ENCODE measurements around the gene SRXN1. TPM values are rescaled to one million over a fixed set of nuclear protein-coding genes. Genes with fewer than 3 reads are reported as not detected.

The SRXN1 gene
- polyA plus RNA-seq, 1 donor from 2014 or later: 6.9 TPM

DNA sequence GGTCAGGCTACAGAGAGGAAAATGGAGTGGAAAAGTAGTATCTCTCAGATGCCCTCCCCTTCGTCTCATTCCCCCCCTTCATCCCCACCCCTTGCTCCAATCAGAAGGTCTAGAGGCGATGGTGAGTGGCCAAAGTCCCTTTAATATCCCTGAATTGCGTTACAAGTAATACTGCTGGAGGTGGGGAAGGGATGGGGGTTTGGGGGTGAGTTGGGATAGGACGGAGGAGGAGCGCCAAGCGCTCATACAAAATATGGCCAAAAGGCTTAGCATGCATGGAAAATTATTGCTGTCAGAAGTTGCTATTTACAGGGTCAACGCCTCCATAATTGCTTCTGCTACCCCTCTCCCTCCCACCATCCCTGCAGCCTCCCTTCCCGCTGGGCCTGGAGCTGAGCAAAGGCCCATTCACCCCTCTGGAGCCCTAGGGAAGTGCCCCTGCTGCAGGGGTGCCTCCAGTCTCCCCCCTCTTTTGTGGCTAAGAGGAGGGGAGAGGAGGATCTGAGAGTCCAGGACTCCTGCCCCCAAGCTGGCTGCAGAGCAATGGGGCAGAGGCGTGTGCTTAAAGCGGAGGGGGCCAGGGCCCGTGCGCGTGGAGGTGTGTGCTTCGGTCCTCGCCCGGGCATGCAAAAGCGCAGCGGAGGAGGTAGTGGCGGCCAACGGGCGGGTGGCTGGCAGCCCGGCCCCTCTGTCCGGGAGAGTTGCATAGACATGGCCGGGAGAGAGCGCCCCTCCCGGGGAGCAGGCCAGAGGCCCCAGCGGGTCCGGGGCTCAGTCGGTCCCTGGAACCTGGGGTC is 8.7 kb upstream of the SRXN1 start:
- no peaks in the 10 kb centered on the region for H3K9me3 ChIP-seq (ENCODE audit: low read length)
- H3K79me2 ChIP-seq (replicated peaks; ENCODE audit: insufficient read depth, low read length): no peaks in the 10 kb centered on the region
- H3F3A ChIP-seq (ENCODE audit: insufficient read depth, low read length, poor library complexity, severe bottlenecking): no peaks in the 10 kb centered on the region
- no peak overlapping the region for H3K4me2 ChIP-seq (ENCODE audit: low read length)
- H3K27me3 ChIP-seq (ENCODE audit: insufficient read depth, low read depth, low read length): peaks cover 12% of the 10 kb centered on the region
- H3K36me3 ChIP-seq (ENCODE audit: insufficient read depth, low read length): no peaks in the 10 kb centered on the region
- H4K20me1 ChIP-seq (ENCODE audit: insufficient read depth): peaks cover 10% of the 10 kb centered on the region
- no peak for TF ChIP-seq TAF1 (IDR thresholded peaks at IDR 0.05; ENCODE audit: low read depth)
- no peak for TF ChIP-seq POLR2AphosphoS5 (IDR thresholded peaks at IDR 0.05)
- TF ChIP-seq EZH2 (IDR thresholded peaks at IDR 0.05; ENCODE audit: borderline replicate concordance, insufficient read depth, low read length, poor library complexity, severe bottlenecking): no peak
- TF ChIP-seq, protein P1, sequence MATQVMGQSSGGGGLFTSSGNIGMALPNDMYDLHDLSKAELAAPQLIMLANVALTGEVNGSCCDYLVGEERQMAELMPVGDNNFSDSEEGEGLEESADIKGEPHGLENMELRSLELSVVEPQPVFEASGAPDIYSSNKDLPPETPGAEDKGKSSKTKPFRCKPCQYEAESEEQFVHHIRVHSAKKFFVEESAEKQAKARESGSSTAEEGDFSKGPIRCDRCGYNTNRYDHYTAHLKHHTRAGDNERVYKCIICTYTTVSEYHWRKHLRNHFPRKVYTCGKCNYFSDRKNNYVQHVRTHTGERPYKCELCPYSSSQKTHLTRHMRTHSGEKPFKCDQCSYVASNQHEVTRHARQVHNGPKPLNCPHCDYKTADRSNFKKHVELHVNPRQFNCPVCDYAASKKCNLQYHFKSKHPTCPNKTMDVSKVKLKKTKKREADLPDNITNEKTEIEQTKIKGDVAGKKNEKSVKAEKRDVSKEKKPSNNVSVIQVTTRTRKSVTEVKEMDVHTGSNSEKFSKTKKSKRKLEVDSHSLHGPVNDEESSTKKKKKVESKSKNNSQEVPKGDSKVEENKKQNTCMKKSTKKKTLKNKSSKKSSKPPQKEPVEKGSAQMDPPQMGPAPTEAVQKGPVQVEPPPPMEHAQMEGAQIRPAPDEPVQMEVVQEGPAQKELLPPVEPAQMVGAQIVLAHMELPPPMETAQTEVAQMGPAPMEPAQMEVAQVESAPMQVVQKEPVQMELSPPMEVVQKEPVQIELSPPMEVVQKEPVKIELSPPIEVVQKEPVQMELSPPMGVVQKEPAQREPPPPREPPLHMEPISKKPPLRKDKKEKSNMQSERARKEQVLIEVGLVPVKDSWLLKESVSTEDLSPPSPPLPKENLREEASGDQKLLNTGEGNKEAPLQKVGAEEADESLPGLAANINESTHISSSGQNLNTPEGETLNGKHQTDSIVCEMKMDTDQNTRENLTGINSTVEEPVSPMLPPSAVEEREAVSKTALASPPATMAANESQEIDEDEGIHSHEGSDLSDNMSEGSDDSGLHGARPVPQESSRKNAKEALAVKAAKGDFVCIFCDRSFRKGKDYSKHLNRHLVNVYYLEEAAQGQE (IDR thresholded peaks at IDR 0.05; ENCODE audit: borderline replicate concordance): no peak
- no peak for TF ChIP-seq SMC3 (conservative IDR thresholded peaks at IDR 0.05; ENCODE audit: poor library complexity)
- TF ChIP-seq, protein P2, sequence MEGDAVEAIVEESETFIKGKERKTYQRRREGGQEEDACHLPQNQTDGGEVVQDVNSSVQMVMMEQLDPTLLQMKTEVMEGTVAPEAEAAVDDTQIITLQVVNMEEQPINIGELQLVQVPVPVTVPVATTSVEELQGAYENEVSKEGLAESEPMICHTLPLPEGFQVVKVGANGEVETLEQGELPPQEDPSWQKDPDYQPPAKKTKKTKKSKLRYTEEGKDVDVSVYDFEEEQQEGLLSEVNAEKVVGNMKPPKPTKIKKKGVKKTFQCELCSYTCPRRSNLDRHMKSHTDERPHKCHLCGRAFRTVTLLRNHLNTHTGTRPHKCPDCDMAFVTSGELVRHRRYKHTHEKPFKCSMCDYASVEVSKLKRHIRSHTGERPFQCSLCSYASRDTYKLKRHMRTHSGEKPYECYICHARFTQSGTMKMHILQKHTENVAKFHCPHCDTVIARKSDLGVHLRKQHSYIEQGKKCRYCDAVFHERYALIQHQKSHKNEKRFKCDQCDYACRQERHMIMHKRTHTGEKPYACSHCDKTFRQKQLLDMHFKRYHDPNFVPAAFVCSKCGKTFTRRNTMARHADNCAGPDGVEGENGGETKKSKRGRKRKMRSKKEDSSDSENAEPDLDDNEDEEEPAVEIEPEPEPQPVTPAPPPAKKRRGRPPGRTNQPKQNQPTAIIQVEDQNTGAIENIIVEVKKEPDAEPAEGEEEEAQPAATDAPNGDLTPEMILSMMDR (IDR thresholded peaks at IDR 0.05; ENCODE audit: poor library complexity, severe bottlenecking): no peak
- TF ChIP-seq MXI1 (conservative IDR thresholded peaks at IDR 0.05; ENCODE audit: poor library complexity, severe bottlenecking): no peak
- no peak for TF ChIP-seq EP300 (conservative IDR thresholded peaks at IDR 0.05; ENCODE audit: poor library complexity, severe bottlenecking)
- no peak for TF ChIP-seq RAD21 (conservative IDR thresholded peaks at IDR 0.05)
- H2AFZ ChIP-seq (ENCODE audit: low read depth, low read length): no peak overlapping the region
- no peak overlapping the region for H3K27ac ChIP-seq (ENCODE audit: low read length)
- peak overlapping the region; percentile 12 for H3K9ac ChIP-seq (ENCODE audit: low read length)
- H3K9me2 ChIP-seq (ENCODE audit: insufficient read depth, low read length): no peaks in the 10 kb centered on the region
- H3K4me3 ChIP-seq (ENCODE audit: low read length): no peak overlapping the region

DNA sequence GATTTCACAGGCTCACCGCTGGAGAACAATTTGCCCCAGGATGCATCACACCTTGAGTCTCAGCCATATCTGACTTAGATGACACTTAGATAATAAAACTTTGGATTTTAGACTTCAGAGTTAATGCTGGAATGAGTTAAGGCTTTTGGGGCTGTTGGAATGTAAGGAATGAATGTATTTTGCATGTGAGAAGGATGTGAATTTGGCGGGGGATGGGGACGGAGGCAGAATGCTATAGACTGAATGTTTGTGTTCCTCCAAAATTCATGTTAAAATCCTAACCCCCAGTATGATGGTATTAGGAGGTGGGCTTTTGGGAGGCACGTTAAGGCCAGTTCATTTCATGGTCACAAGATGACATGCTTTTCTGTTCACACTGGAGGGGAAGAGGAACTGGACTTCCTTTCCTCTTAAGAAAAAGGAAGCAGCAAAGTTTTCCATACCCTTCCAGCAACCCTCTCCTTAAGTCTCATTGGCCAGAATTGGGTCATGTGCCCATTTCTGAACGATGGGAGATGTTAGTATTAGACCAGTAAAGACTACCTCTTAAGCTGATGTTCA is 5.8 kb upstream of the SRXN1 start:
- Histone ChIP-seq H3K4me3 (ENCODE audit: low read length) (no peak overlapping the region), H3K27me3 (ENCODE audit: insufficient read depth, low read depth, low read length) (peaks cover 6% of the 10 kb centered on the region), H3K9me3 (ENCODE audit: low read length) (no peaks in the 10 kb centered on the region), H3K27ac (ENCODE audit: low read length) (no peak overlapping the region), H3K79me2 (replicated peaks; ENCODE audit: insufficient read depth, low read length) (no peaks in the 10 kb centered on the region), H3K4me2 (ENCODE audit: low read length) (no peak overlapping the region), H3F3A (ENCODE audit: insufficient read depth, low read length, poor library complexity, severe bottlenecking) (no peaks in the 10 kb centered on the region), H3K9me2 (ENCODE audit: insufficient read depth, low read length) (no peaks in the 10 kb centered on the region), H4K20me1 (ENCODE audit: insufficient read depth) (no peaks in the 10 kb centered on the region), H3K9ac (ENCODE audit: low read length) (no peak overlapping the region), H3K36me3 (ENCODE audit: insufficient read depth, low read length) (no peaks in the 10 kb centered on the region), H2AFZ (ENCODE audit: low read depth, low read length) (no peak overlapping the region)
- TF ChIP-seq MXI1 (conservative IDR thresholded peaks at IDR 0.05; ENCODE audit: poor library complexity, severe bottlenecking) (no peak), TAF1 (IDR thresholded peaks at IDR 0.05; ENCODE audit: low read depth) (no peak), POLR2AphosphoS5 (IDR thresholded peaks at IDR 0.05) (no peak)
- TF ChIP-seq, protein P2 (IDR thresholded peaks at IDR 0.05; ENCODE audit: poor library complexity, severe bottlenecking): no peak
- TF ChIP-seq, protein P1 (IDR thresholded peaks at IDR 0.05; ENCODE audit: borderline replicate concordance): no peak
